NCI-H460 (cell line): Measurements from ENCODE around the gene GK2. TPM values are rescaled to one million over a fixed set of nuclear protein-coding genes. Genes with fewer than 3 reads are reported as not detected.

Experiments used
- DNase-seq: peaks from one replicate; pipeline ENCODE4 v3.0.0-alpha.2; 2016; ENCODE audit warnings: low read depth; ENCODE audit errors: extremely low read depth
- total RNA-seq: library from RNA; depleted of rRNA; stranded (reverse); fragments of >200 nt; shearing (Covaris generic); gene quantifications from 2 replicates; pipeline ENCODE4 v1.2.3, GENCODE V29; 2014; rRNA removed

GK2 gene
- total RNA-seq, 1 experiment from 2014 or later = not detected

GRCh38 chr4:79395841-79396240, 12.2 kb downstream of the GK2 start:
- DNase-seq = no peak

GRCh38 chr4:79390890-79391289, 17.1 kb downstream of the GK2 start:
- no peak for DNase-seq

GRCh38 chr4:79385641-79386040, 22.4 kb downstream of the GK2 start:
- no peak for DNase-seq

GRCh38 chr4:79381161-79381560, 26.9 kb downstream of the GK2 start:
- DNase-seq = no peak

DNA sequence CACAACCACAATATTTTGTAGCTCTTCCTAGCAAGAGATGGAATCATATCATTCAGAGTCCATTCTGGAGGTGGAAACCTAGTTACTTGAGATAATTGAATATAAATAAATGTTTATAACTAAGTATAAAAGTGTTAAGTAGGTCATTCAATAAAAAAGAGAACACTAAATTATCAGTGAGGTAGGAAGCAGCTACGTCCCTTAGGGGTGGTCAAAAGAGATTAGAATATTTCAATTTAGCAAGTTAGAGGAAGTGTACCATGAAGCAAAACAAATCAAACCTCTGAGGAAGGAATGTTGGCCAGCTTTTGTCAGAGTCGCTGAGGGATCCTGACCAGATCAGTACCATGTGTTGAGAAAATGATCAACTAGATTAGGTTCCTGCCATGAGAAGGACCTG, 38.0 kb downstream of the GK2 start:
- no peak for DNase-seq

- no peak for DNase-seq
Measured at GRCh38 chr4:79367096-79367495, 40.9 kb downstream of the GK2 start.

GRCh38 chr4:79366422-79366821, 41.6 kb downstream of the GK2 start:
- DNase-seq = no peak

DNA sequence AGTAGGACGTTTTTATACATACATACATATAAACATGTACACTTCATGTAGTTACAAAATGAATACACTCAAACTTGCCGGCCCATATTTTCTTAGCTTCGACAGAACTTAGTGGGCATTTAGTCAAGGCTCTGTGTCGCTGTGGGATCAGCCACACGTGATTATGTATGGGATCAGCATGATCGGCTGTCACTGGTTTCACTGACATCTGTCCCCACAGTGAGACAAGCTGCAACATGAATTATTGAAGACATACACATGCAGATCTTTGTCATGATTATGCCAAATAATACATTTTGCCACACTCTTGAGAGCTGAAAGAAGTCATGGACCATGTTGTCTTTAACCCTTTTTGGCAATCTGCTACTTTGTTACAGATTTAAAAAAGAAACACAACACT, 44.0 kb downstream of the GK2 start:
- no peak for DNase-seq

GRCh38 chr4:79362626-79363025, 45.4 kb downstream of the GK2 start:
- DNase-seq = no peak

DNA sequence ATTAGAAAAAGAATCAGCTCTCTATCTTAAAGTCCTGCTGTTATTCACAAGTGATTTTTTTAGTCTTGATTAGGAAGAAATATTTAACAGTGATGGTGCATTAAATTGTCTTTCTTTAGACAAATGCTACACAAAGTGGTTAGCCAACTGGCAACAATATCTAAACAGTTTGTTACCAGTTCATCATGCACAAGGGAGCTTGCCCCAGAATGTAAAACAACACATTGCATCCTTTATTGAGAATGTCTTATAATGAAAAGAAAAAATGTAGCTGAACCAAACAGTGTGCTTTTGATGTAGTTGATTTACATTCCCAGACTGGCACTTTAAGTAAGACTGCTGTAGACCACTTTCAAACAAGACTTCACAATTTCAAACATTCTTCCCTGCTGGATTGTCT, 48.0 kb downstream of the GK2 start:
- no peak for DNase-seq

DNA sequence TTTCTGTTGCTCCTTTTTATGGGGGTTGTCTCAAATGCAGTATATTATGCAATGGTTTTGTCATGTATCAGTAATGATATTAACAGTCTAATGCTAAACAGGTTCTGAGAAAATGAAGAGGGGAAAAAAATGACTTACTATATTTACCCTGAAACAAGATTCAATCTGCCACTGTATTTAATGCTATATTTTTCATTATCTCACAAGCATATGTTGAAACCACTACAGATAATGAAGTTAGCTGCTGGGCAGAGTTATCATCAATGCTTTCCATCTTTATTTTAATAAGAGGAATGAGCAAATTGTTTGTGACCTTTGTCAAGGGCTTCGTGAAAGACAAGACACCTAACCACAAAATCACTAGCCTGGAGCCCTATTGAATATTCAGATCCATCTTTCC, 49.6 kb downstream of the GK2 start:
- DNase-seq = no peak

- no peak for DNase-seq
Measured at GRCh38 chr4:79357365-79357764, 50.7 kb downstream of the GK2 start.

Other genes starting within 250 kb of the GK2 start
- not detected in 2 replicates for gene NAA11, start 82.2 kb downstream of the GK2 start, total RNA-seq